BLaER1 treated with 17β-estradiol and CSF1 and Interleukin-3, amounts not matched to agents 10 nM and 100 nM (cell line): ENCODE measurements around the gene DUSP1.

Experiments used
- H3K27ac ChIP-seq, 11 experiments: shearing (Covaris generic); formaldehyde crosslinking; 2 replicates each; pipeline ENCODE4 v1.8.1; 2022
- H3K27me3 ChIP-seq, 11 experiments: shearing (Covaris generic); formaldehyde crosslinking; 2 replicates each; pipeline ENCODE4 v1.8.1; 2022
- H3K36me3 ChIP-seq, 11 experiments: shearing (Covaris generic); formaldehyde crosslinking; 2 replicates each; pipeline ENCODE4 v1.8.1; 2022
- H3K4me1 ChIP-seq, 10 experiments: shearing (Covaris generic); formaldehyde crosslinking; 2 replicates each; pipeline ENCODE4 v1.8.1; 2022
- H3K4me2 ChIP-seq, 11 experiments: shearing (Covaris generic); formaldehyde crosslinking; 2 replicates each; pipeline ENCODE4 v1.8.1; 2022
- H3K4me3 ChIP-seq, 10 experiments: shearing (Covaris generic); formaldehyde crosslinking; 2 replicates each; pipeline ENCODE4 v1.8.1; 2022
- H3K9ac ChIP-seq, 11 experiments: shearing (Covaris generic); formaldehyde crosslinking; 2 replicates each; pipeline ENCODE4 v1.8.1; 2022
- H3K9me3 ChIP-seq, 11 experiments: shearing (Covaris generic); formaldehyde crosslinking; replicated peaks in 1 of 11; 2 replicates each; pipeline ENCODE4 v1.8.1; 2022
- H4K20me1 ChIP-seq, 11 experiments: shearing (Covaris generic); formaldehyde crosslinking; 2 replicates each; pipeline ENCODE4 v1.8.1; 2022
- Cebpa-rat ChIP-seq, 11 experiments: shearing (Covaris generic); IDR thresholded peaks; 2 replicates each; pipeline ENCODE4 v1.8.1; 2022

DUSP1 gene

GRCh38 chr5:172809774-172810173, 38.8 kb upstream of the DUSP1 start:
- Histone ChIP-seq H4K20me1 (no peaks in the 10 kb centered on the region), H3K4me2 (no peak overlapping the region)

GRCh38 chr5:172807766-172808311, 36.8 kb upstream of the DUSP1 start:
- Histone ChIP-seq H3K27ac (peak overlapping the region; percentile 70 to 95 (median 83)), H3K4me1 (peaks cover 26 to 33% (median 30%) of the 10 kb centered on the region in 10 experiments), H3K36me3 (no peaks in the 10 kb centered on the region), H3K4me3 (peak overlapping the region; percentile 34 to 65 (median 50); a peak in 16 of 20 replicates), H3K9ac (peak overlapping the region; percentile 67 to 91 (median 81)), H3K27me3 (no peaks in the 10 kb centered on the region), H3K9me3 (peaks cover 0 to 22% (median 19%) of the 10 kb centered on the region in 11 experiments; a peak in 20 of 22 replicates), H3K4me2 (peak overlapping the region; percentile 69 to 91 (median 85)), H4K20me1 (no peaks in the 10 kb centered on the region)
- no peak for TF ChIP-seq Cebpa-rat (IDR thresholded peaks at IDR 0.05)

More at GRCh38 chr5:172809774-172810173, 38.8 kb upstream of the DUSP1 start:
- Histone ChIP-seq H3K36me3 (no peaks in the 10 kb centered on the region), H3K27me3 (no peaks in the 10 kb centered on the region), H3K27ac (no peak overlapping the region), H3K9me3 (peaks cover 0 to 22% (median 19%) of the 10 kb centered on the region in 11 experiments; a peak in 20 of 22 replicates), H3K4me1 (peaks cover 25 to 29% (median 28%) of the 10 kb centered on the region in 10 experiments), H3K9ac (no peak overlapping the region), H3K4me3 (no peak overlapping the region)
- TF ChIP-seq Cebpa-rat (IDR thresholded peaks at IDR 0.05): no peak

GRCh38 chr5:172806897-172807672, 36.1 kb upstream of the DUSP1 start:
- Histone ChIP-seq H3K9me3 (peaks cover 0 to 22% (median 19%) of the 10 kb centered on the region in 11 experiments; a peak in 20 of 22 replicates), H3K27ac (peak overlapping the region; percentile 70 to 95 (median 83)), H3K4me1 (peaks cover 33 to 40% (median 37%) of the 10 kb centered on the region in 10 experiments), H3K27me3 (no peaks in the 10 kb centered on the region), H4K20me1 (no peaks in the 10 kb centered on the region), H3K36me3 (no peaks in the 10 kb centered on the region), H3K4me2 (peak overlapping the region; percentile 69 to 91 (median 85)), H3K4me3 (peak overlapping the region; percentile 34 to 65 (median 50); a peak in 17 of 20 replicates), H3K9ac (peak overlapping the region; percentile 67 to 91 (median 81))
- no peak for TF ChIP-seq Cebpa-rat (IDR thresholded peaks at IDR 0.05)

GRCh38 chr5:172805736-172806255, 34.8 kb upstream of the DUSP1 start:
- Histone ChIP-seq H3K36me3 (no peaks in the 10 kb centered on the region), H3K4me1 (peaks cover 46 to 53% (median 50%) of the 10 kb centered on the region in 10 experiments), H3K27ac (peak overlapping the region; percentile 26 to 95 (median 55); a peak in 19 of 22 replicates), H3K9me3 (peaks cover 0 to 22% (median 19%) of the 10 kb centered on the region in 11 experiments; a peak in 20 of 22 replicates), H3K27me3 (no peaks in the 10 kb centered on the region), H3K9ac (no peak overlapping the region), H3K4me2 (peak overlapping the region; percentile 4 to 56 (median 37); a peak in 20 of 22 replicates), H4K20me1 (no peaks in the 10 kb centered on the region), H3K4me3 (no peak overlapping the region)
- no peak; a peak in 1 of 22 replicates for TF ChIP-seq Cebpa-rat (IDR thresholded peaks at IDR 0.05)

DNA sequence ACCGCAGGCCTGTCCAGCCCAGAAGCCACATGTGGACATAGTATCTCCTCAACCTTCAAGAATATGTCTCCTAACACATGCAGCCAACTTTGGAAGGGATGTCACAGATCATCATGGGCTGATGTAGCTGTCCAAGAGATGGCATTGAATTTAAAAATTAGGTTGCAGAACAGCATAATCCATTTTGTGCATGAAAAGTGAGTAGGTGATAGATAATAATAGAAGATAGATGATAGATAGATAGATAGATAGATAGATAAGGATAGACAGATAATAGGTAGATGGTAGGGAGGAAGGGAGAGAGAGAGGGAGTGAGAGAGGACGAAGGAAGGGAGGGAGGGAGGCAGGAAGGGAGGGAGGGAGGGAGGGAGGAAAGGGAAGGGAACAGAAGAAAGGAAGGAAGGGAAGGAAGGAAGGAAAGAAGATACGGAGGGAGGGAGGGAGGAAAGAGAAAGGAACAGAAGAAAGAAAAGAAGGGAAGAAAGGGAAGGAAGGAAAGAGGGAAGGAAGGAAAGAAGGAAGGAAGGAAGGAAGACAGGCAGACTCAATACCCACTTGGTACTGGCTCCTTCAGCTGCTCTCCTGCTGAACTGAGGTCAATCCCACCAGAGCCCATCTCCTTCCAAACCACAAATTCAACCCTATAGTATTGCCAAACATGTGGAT, 34.2 kb upstream of the DUSP1 start:
- Histone ChIP-seq H3K4me3 (no peak overlapping the region), H3K9ac (no peak overlapping the region), H3K27ac (peak overlapping the region in 9 of 11 experiments; percentile 48 to 95 (median 60); a peak in 9 of 22 replicates), H3K4me1 (peaks cover 53 to 59% (median 56%) of the 10 kb centered on the region in 10 experiments), H4K20me1 (no peaks in the 10 kb centered on the region), H3K36me3 (no peaks in the 10 kb centered on the region), H3K27me3 (no peaks in the 10 kb centered on the region), H3K9me3 (peaks cover 0 to 18% (median 15%) of the 10 kb centered on the region in 11 experiments; a peak in 20 of 22 replicates), H3K4me2 (peak overlapping the region; percentile 4 to 56 (median 37); a peak in 15 of 22 replicates)
- no peak; a peak in 1 of 22 replicates for TF ChIP-seq Cebpa-rat (IDR thresholded peaks at IDR 0.05)

DNA sequence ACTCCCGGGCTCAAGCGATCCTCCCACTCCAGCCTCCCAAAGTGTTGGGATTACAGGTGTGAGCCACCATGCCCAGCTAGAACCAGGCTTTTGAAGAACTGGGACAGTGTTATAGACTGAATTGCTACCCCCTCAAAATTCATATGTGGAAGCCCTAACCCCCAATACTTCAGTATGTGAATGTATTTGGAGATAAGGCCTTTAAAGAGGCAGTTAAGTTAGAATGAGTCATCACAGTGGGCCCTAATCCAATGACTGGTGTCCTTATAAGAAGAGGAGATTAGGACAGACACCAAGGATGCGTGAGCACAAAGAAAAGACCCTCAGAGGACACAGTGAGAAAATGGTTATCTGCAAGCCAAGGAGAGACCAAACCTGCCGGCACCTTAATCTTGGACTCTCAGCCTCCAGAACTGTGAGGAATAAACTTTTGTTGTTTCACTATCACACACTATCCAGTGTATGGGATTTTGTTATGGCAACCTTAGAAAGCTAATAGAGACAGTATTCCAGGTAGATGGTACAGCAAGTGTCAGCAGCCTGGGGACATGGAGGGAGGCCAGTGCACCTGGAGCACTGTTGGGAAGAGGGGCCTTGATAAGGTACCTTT, 31.7 kb upstream of the DUSP1 start:
- H3K9me3 ChIP-seq: no peaks in the 10 kb centered on the region
- H3K9ac ChIP-seq: no peak overlapping the region
- peak overlapping the region in 4 of 11 experiments; percentile 11 to 90 (median 84); a peak in 7 of 22 replicates for H3K27ac ChIP-seq
- H3K36me3 ChIP-seq: no peaks in the 10 kb centered on the region
- no peak for TF ChIP-seq Cebpa-rat (IDR thresholded peaks at IDR 0.05)
- H3K27me3 ChIP-seq: no peaks in the 10 kb centered on the region
- peaks cover 72 to 78% (median 75%) of the 10 kb centered on the region in 10 experiments for H3K4me1 ChIP-seq
- H3K4me2 ChIP-seq: peak overlapping the region in 8 of 11 experiments; percentile 75 to 97 (median 89); a peak in 10 of 22 replicates
- no peaks in the 10 kb centered on the region for H4K20me1 ChIP-seq
- H3K4me3 ChIP-seq: no peak overlapping the region

- no peaks in the 10 kb centered on the region for H3K27me3 ChIP-seq
- peak overlapping the region in 9 of 11 experiments; percentile 1 to 90 (median 48); a peak in 10 of 22 replicates for H3K27ac ChIP-seq
- H3K9me3 ChIP-seq: no peaks in the 10 kb centered on the region
- peaks cover 74 to 79% (median 76%) of the 10 kb centered on the region in 10 experiments for H3K4me1 ChIP-seq
- H4K20me1 ChIP-seq: no peaks in the 10 kb centered on the region
- H3K36me3 ChIP-seq: no peaks in the 10 kb centered on the region
- no peak overlapping the region for H3K4me3 ChIP-seq
- no peak overlapping the region; a peak in 1 of 22 replicates for H3K9ac ChIP-seq
- no peak for TF ChIP-seq Cebpa-rat (IDR thresholded peaks at IDR 0.05)
- peak overlapping the region; percentile 75 to 97 (median 89); a peak in 20 of 22 replicates for H3K4me2 ChIP-seq
Observed at GRCh38 chr5:172802112-172802511, 31.1 kb upstream of the DUSP1 start.

DNA sequence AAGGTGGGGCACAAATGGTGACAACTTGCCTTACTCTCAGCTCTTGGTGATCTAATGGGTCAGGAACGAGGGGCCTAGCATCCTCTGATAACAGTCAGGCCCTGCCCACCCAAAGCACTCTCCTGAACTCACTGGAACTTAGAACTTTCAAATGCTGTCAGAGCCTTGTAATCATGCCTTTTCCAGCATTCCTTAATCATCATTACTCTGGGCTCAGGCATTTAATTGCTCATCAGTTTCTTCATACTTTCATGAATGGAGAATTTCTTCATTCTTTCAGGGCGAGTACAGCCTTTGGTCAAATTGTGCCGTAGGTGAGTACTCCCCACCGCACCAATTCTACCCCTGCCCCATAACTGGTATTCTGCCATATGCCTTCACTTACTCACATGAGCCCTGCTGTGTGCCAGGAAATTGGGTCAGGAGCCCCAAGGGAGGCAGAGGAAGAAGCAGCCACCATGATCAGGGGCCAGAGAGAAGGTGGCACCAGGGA, 30.2 kb upstream of the DUSP1 start:
- no peaks in the 10 kb centered on the region for H3K27me3 ChIP-seq
- H3K9me3 ChIP-seq: no peaks in the 10 kb centered on the region
- peak overlapping the region; percentile 75 to 97 (median 89) for H3K4me2 ChIP-seq
- peak overlapping the region in 9 of 11 experiments; percentile 31 to 91 (median 80); a peak in 15 of 22 replicates for H3K27ac ChIP-seq
- no peak for TF ChIP-seq Cebpa-rat (IDR thresholded peaks at IDR 0.05)
- H3K9ac ChIP-seq: peak overlapping the region in 2 of 11 experiments; percentile 68 to 75; a peak in 2 of 22 replicates
- no peaks in the 10 kb centered on the region for H4K20me1 ChIP-seq
- H3K4me1 ChIP-seq: peaks cover 75 to 82% (median 78%) of the 10 kb centered on the region in 10 experiments
- no peaks in the 10 kb centered on the region for H3K36me3 ChIP-seq
- no peak overlapping the region for H3K4me3 ChIP-seq
